ENCODE data around the gene PPT1.

Gene PPT1

DNA sequence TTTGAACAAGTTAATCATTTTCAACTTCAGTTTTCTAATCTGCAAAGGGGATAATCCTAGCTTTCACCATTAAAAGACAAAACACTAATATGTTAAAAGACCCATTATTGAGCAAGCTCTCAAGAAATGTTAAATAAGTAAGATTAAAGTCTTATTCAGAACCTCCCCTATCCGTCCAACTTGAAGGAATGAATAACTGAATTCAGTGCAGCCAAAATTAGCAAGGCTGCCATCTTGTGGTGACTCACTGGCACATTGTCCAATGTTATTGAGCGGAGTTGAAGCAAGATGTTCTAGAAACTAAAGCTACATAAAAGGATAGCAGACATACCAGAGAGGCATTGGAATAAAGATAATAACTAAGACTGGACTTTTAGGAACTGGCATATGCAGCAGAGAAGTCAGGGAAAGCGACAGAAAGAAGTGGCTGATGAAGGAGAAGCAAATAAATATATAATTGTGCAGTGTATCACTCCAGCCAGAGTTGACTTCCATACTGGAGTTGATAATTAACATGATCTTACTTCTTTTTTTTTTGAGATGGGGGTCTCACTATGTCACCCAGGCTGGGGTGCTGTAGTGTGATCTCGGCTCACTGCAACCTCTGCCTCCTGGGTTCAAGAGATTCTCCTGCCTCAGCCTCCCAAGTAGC lies 64.7 kb downstream of the PPT1 start:
- TF ChIP-seq, protein P1, sequence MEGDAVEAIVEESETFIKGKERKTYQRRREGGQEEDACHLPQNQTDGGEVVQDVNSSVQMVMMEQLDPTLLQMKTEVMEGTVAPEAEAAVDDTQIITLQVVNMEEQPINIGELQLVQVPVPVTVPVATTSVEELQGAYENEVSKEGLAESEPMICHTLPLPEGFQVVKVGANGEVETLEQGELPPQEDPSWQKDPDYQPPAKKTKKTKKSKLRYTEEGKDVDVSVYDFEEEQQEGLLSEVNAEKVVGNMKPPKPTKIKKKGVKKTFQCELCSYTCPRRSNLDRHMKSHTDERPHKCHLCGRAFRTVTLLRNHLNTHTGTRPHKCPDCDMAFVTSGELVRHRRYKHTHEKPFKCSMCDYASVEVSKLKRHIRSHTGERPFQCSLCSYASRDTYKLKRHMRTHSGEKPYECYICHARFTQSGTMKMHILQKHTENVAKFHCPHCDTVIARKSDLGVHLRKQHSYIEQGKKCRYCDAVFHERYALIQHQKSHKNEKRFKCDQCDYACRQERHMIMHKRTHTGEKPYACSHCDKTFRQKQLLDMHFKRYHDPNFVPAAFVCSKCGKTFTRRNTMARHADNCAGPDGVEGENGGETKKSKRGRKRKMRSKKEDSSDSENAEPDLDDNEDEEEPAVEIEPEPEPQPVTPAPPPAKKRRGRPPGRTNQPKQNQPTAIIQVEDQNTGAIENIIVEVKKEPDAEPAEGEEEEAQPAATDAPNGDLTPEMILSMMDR (IDR thresholded peaks at IDR 0.05), result peak; percentile 89

DNA sequence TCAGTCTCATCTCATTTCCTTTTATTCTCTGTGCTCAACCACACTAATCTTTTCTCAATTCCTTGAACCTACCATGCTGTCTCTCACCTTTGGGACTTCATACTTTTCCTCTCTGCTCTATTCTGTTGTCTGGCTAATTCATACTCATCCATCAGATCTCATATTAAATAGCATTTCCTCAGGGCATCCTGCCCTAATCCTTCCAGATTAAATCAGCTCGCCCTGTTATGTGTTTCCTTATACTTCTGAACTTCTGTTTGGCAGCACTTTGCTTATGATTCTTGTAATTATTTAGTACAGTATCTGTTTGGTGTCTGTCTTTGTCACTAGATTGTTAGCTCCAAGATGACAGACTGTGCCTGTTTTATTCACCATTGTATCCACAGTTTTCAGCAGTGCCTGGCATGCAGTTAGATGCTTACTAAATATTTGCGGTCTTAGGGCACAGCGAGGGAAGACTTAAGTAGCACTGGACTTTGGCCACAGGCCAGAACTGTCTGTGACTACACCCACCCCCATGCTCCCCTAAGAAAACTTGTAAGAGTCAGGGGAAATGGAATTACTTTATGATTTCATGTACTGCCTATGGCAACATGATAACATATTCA lies 66.4 kb downstream of the PPT1 start:
- TF ChIP-seq, protein P1 (IDR thresholded peaks at IDR 0.05), result no peak

DNA sequence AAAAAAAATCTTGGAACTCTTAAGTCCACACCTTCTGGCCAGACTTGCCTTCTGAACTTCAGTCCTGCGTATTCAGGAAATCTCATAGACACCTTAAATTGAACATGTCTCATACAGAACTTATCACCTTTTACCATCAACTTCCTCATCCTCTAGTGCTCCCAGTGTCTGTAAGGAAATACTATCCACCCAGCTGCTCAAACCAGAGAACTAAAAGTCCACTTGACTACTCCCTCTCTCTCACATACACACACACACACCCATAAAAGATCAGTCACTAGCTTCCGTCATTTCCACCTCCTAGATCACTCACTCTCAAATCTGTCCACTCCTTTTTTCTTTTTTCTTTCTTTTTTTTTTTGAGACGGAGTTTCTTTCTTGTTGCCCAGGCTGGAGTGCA lies 67.4 kb downstream of the PPT1 start:
- TF ChIP-seq, protein P1 (IDR thresholded peaks at IDR 0.05), result no peak

DNA sequence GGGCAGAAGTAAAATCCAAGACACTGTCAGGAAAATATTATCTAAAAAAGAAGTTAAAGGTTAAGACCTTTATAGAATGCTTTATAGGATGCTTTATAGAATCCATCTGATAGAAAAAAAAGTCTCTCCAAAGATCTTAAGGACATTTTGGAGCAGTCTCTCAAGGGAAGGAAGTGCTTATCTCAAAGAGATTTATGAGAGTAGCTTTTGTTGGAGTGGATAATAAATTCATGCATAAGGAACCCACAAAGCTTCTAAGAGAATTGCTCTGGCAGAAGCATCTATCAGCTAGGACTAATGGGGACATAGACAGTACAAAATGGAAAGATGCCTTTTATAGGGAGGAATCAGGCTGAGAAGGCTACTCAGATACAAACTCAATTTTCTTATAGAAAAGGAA lies 69.4 kb downstream of the PPT1 start:
- TF ChIP-seq, protein P1 (IDR thresholded peaks at IDR 0.05), result no peak

DNA sequence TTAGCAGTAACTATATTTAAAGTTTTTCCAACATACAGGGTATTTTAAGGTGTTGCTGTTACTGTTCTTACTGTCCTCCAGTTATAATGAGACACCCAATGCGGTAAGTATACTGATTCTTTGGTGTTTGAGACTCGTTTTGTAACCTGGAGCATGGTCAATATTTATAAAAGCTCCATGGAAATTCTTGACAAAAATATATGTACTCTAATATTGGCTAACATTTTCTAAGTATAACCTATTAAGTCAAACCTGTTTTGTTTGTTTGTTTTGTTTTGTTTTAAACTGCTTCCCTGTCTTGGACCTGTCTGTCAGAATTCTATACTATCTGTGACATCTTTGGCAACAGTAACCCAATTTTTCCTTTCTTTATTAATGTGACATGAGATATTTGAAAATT lies 72.4 kb downstream of the PPT1 start:
- TF ChIP-seq, protein P1 (IDR thresholded peaks at IDR 0.05), result no peak

DNA sequence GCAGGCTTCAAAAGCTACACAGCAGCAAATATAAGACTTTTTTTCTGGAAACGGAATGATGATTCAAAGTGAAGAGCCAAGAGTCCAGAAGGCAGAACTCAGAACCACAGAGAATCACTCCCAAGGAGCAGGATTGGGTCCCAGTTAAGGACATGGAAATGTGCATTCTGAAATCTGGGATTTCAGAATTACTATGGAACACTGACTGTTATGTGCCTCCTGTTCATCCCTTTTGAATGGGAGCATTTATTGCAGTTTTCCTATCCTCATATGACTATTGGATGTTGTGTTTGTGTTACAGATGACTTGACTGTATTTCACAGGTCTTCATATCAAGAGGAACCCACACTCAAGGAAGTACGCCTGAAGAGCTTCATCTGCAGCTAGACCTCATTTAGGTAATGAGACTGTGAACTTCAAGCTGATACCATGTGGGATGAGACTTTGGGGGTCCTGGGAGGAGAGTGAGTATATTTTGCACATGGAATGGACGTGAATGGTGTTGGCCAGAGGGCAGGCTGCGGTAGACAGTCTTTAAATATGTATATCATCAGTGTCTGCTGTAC lies 73.6 kb downstream of the PPT1 start:
- TF ChIP-seq, protein P1 (IDR thresholded peaks at IDR 0.05), result no peak
